CD14-positive monocyte (primary cell): ENCODE measurements around the gene IL36RN. TPM values are rescaled to one million over a fixed set of nuclear protein-coding genes. Genes with fewer than 3 reads are reported as not detected.
A peak's percentile ranks its signal among the peaks of the same experiment; 100 is the strongest.

Experiments
- DNase-seq, 3 donors: peaks; one replicate each; pipeline ENCODE4 v3.0.0-alpha.2; 2011 to 2022
- H2AFZ ChIP-seq: 2 replicates; pipeline ENCODE4 v1.6.0; 2012; ENCODE audit warnings: mild to moderate bottlenecking, low read depth, low read length, inconsistent platforms; ENCODE audit not compliant: insufficient read depth, poor library complexity, severe bottlenecking
- H3K27ac ChIP-seq, 2 donors: 1 replicate in 1 of 2; 2 replicates in 1 of 2; pipeline ENCODE4 v1.5.1; 2012 to 2013; ENCODE audit warnings: low read length in 2 of 2, control low read depth in 1 of 2, inconsistent platforms in 1 of 2, low read depth in 1 of 2, mild to moderate bottlenecking in 1 of 2
- H3K27me3 ChIP-seq, 2 donors: one replicate each; pipeline versions ENCODE4 v1.6.0 to v1.6.1; 2011 to 2013; ENCODE audit warnings: low read length in 2 of 2; ENCODE audit not compliant: control insufficient read depth in 2 of 2, insufficient read depth in 2 of 2
- H3K36me3 ChIP-seq, 2 donors: replicated peaks in 1 of 2; 1 replicate in 1 of 2; 2 replicates in 1 of 2; pipeline versions ENCODE4 v1.5.1 to v1.6.1; 2012 to 2013; ENCODE audit warnings: low read length in 2 of 2, control low read depth in 1 of 2, inconsistent platforms in 1 of 2, mild to moderate bottlenecking in 1 of 2; ENCODE audit not compliant: insufficient read depth in 2 of 2, control insufficient read depth in 1 of 2
- H3K4me1 ChIP-seq, 2 donors: 1 replicate in 1 of 2; 2 replicates in 1 of 2; pipeline versions ENCODE4 v1.5.1 to v1.6.1; 2012 to 2013; ENCODE audit warnings: low read length in 2 of 2, control low read depth in 1 of 2, inconsistent platforms in 1 of 2, mild to moderate bottlenecking in 1 of 2, moderate library complexity in 1 of 2; ENCODE audit not compliant: insufficient read depth in 2 of 2, control insufficient read depth in 1 of 2
- H3K4me2 ChIP-seq: replicated peaks from 2 replicates; pipeline ENCODE3; 2012; ENCODE audit warnings: low read length, moderate library complexity, mild to moderate bottlenecking; ENCODE audit not compliant: poor library complexity, severe bottlenecking; ENCODE audit errors: extremely low read depth
- H3K4me3 ChIP-seq, 3 experiments: fragments of 200-600 bp in 1 of 3; sonication (generic) in 1 of 3; replicated peaks in 1 of 3; 1 replicate in 2 of 3; 2 replicates in 1 of 3; pipeline ENCODE4 v1.5.1; 2011 to 2013; ENCODE audit warnings: low read length in 3 of 3, mild to moderate bottlenecking in 3 of 3, control low read depth in 2 of 3, low read depth in 2 of 3, inconsistent platforms in 1 of 3, moderate library complexity in 1 of 3
- H3K79me2 ChIP-seq: 2 replicates; pipeline ENCODE4 v1.6.0; 2012; ENCODE audit warnings: mild to moderate bottlenecking, control low read depth, inconsistent platforms, low read length, moderate library complexity; ENCODE audit not compliant: insufficient read depth
- H3K9ac ChIP-seq: 2 replicates; pipeline ENCODE4 v1.6.0; 2017; ENCODE audit warnings: low read length, mild to moderate bottlenecking; ENCODE audit not compliant: insufficient read depth, poor library complexity, severe bottlenecking
- H3K9me3 ChIP-seq, 2 donors: replicated peaks in 1 of 2; 1 replicate in 1 of 2; 2 replicates in 1 of 2; pipeline versions ENCODE4 v1.5.1 to v1.6.1; 2012 to 2013; ENCODE audit warnings: low read length in 2 of 2, control low read depth in 1 of 2; ENCODE audit not compliant: control insufficient read depth in 1 of 2, insufficient read depth in 1 of 2
- H4K20me1 ChIP-seq: 2 replicates; pipeline ENCODE4 v1.6.0; 2012; ENCODE audit warnings: mild to moderate bottlenecking, low read length, control low read depth, moderate library complexity; ENCODE audit not compliant: insufficient read depth
- H3K27ac Mint-ChIP-seq, 7 donors: one replicate each; pipeline ENCODE4 v1.8.0; 2020; ENCODE audit warnings: mild to moderate bottlenecking in 7 of 7, mixed read lengths in 7 of 7, moderate library complexity in 6 of 7, inconsistent platforms in 2 of 7
- H3K27me3 Mint-ChIP-seq, 3 donors: one replicate each; pipeline ENCODE4 v1.8.0; 2021 to 2022; ENCODE audit warnings: low read depth in 3 of 3, mild to moderate bottlenecking in 3 of 3, mixed read lengths in 3 of 3, moderate library complexity in 3 of 3, inconsistent platforms in 1 of 3
- H3K36me3 Mint-ChIP-seq, 2 donors: one replicate each; pipeline ENCODE4 v1.8.0; 2020; ENCODE audit warnings: mixed read lengths in 2 of 2, inconsistent platforms in 1 of 2, mild to moderate bottlenecking in 1 of 2
- H3K4me1 Mint-ChIP-seq: one replicate; pipeline ENCODE4 v1.8.0; 2020; ENCODE audit warnings: mild to moderate bottlenecking, mixed read lengths
- H3K4me3 Mint-ChIP-seq, 2 donors: one replicate each; pipeline ENCODE4 v1.8.0; 2020; ENCODE audit warnings: mild to moderate bottlenecking in 2 of 2, mixed read lengths in 2 of 2, moderate library complexity in 1 of 2
- H3K9me3 Mint-ChIP-seq, 7 donors: one replicate each; pipeline ENCODE4 v1.8.0; 2020 to 2022; ENCODE audit warnings: mixed read lengths in 7 of 7, mild to moderate bottlenecking in 6 of 7, moderate library complexity in 6 of 7, inconsistent platforms in 2 of 7
- WGBS: methylation state at CpG from one replicate; pipeline ENCODE4 v1.1.5; 2013; ENCODE audit warnings: missing lambda C conversion rate; ENCODE audit not compliant: insufficient coverage; 5-methylcytosine and 5-hydroxymethylcytosine counted together
- intact Hi-C, 2 donors: fragments of 100-400 bp; cut with micrococcal nuclease; formaldehyde crosslinking; loops; one replicate each; pipeline versions ENCODE4 v1.15.0 to v1.15.1; 2023
- polyA plus RNA-seq, 3 donors: library from polyadenylated mRNA; depleted of rRNA in 1 of 3; unstranded in 2 of 3; stranded (reverse) in 1 of 3; fragments of 300-500 nt in 2 of 3; fragments of >200 nt in 1 of 3; fragmentation: Illumina TruSeq in 2 of 3; gene quantifications; 1 replicate in 2 of 3; 2 replicates in 1 of 3; pipeline ENCODE4 v1.2.3, GENCODE V29; 2012 to 2021
- TF ChIP-seq, protein P1 (sequence below): fragments of 200-600 bp; IDR thresholded peaks from one replicate; pipeline ENCODE4 v1.8.0; 2022; ENCODE audit warnings: antibody characterized with exemption, mild to moderate bottlenecking

IL36RN gene
- polyA plus RNA-seq, 3 donors = not detected

DNA sequence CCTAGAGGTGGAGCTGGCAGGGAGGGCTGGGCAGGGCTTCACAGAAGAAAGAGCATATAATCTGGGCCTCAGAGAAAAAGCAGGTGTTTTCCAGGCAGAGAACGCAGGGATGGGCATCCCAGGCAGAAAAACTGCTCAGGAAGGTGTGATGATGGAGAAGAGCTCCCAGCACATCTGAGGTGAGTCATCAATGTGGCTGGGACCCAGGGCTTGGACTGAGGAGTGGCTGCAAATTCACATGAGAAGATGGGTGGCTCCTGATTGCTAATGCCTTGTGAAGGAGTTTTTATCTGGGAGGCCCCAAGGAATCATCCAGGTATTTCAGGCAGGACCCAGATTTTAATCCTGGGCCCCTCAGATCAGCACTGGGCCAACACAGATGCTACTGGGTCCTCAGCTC, 18.9 kb downstream of the IL36RN start:
- Histone ChIP-seq H3K79me2 (no peaks in the 10 kb centered on the region), H3K4me2 (no peak overlapping the region), H3K27me3 (no peaks in the 10 kb centered on the region), H3K9ac (no peak overlapping the region), H4K20me1 (no peaks in the 10 kb centered on the region), H3K4me3 (no peak overlapping the region), H3K36me3 (no peaks in the 10 kb centered on the region), H3K4me1 (peaks cover under 1 to 1% of the 10 kb centered on the region in 2 donors), H3K9me3 (no peaks in the 10 kb centered on the region), H3K27ac (no peak overlapping the region), H2AFZ (no peak overlapping the region)
- 94% methylated on average over 1 of the region's 1 CpG for WGBS
- TF ChIP-seq, protein P1, sequence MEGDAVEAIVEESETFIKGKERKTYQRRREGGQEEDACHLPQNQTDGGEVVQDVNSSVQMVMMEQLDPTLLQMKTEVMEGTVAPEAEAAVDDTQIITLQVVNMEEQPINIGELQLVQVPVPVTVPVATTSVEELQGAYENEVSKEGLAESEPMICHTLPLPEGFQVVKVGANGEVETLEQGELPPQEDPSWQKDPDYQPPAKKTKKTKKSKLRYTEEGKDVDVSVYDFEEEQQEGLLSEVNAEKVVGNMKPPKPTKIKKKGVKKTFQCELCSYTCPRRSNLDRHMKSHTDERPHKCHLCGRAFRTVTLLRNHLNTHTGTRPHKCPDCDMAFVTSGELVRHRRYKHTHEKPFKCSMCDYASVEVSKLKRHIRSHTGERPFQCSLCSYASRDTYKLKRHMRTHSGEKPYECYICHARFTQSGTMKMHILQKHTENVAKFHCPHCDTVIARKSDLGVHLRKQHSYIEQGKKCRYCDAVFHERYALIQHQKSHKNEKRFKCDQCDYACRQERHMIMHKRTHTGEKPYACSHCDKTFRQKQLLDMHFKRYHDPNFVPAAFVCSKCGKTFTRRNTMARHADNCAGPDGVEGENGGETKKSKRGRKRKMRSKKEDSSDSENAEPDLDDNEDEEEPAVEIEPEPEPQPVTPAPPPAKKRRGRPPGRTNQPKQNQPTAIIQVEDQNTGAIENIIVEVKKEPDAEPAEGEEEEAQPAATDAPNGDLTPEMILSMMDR = no peak
- H3K9me3 Mint-ChIP-seq = peaks cover 0 to 2% (median 0%) of the 10 kb centered on the region in 7 donors
- H3K27ac Mint-ChIP-seq = peak overlapping the region in 1 of 7 donors; percentile 76
- H3K36me3 Mint-ChIP-seq = no peaks in the 10 kb centered on the region
- H3K4me1 Mint-ChIP-seq = peaks cover 19% of the 10 kb centered on the region
- peaks cover 0 to 8% (median under 1%) of the 10 kb centered on the region in 3 donors for H3K27me3 Mint-ChIP-seq
- intact Hi-C loops = no loop called here
- H3K4me3 Mint-ChIP-seq = no peak overlapping the region
- no peak for DNase-seq

DNA sequence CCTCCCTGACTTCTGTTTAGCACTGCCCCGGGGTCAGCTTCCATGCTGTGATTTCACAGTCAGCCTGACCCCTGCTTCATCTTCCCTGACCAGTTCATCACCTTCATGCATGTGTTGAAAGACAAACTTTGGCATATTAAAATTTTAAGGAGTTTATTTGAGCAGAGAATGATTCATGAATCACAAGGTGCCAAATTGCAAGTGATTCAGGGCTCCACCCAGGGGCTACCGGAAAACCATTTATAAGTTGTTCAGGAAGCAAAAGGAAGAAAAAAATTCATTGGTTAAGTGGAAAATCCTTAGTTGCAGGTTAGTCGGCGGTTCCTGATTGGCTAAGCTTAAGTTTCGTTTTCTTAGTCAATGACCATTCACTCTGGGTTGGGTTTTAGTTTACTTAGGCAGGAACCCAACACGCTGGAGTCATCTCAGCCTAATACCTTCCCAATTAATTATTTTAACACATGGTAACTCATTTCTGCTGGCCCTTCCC, 19.4 kb downstream of the IL36RN start:
- H3K27ac Mint-ChIP-seq = peak overlapping the region in 1 of 7 donors; percentile 20
- no peak overlapping the region for H3K9ac ChIP-seq
- H3K36me3 ChIP-seq = no peaks in the 10 kb centered on the region
- H3K4me3 Mint-ChIP-seq = no peak overlapping the region
- intact Hi-C loops = no loop called here
- no peaks in the 10 kb centered on the region for H3K36me3 Mint-ChIP-seq
- no peaks in the 10 kb centered on the region for H3K9me3 ChIP-seq
- no peaks in the 10 kb centered on the region for H4K20me1 ChIP-seq
- H3K4me1 Mint-ChIP-seq = peaks cover 23% of the 10 kb centered on the region
- H2AFZ ChIP-seq = no peak overlapping the region
- no peaks in the 10 kb centered on the region for H3K79me2 ChIP-seq
- H3K4me1 ChIP-seq = peaks cover 5 to 6% of the 10 kb centered on the region in 2 donors
- H3K9me3 Mint-ChIP-seq = peaks cover 0 to 2% (median 0%) of the 10 kb centered on the region in 7 donors
- H3K4me2 ChIP-seq = no peak overlapping the region
- H3K27me3 ChIP-seq = no peaks in the 10 kb centered on the region
- H3K4me3 ChIP-seq = no peak overlapping the region
- WGBS = 89% methylated on average over 1 of the region's 6 CpGs
- no peak overlapping the region for H3K27ac ChIP-seq
- peak in 1 of 3 donors; percentile 32 for DNase-seq
- peaks cover 0 to 8% (median 2%) of the 10 kb centered on the region in 3 donors for H3K27me3 Mint-ChIP-seq
- TF ChIP-seq, protein P1 = no peak
